Liver (tissue), 3 donors: ENCODE data around the gene BDH1.

Source experiments
- EGR1 ChIP-seq, 2 donors: IDR thresholded peaks; 2 replicates each; pipeline ENCODE4 v1.6.1; 2016 to 2018; ENCODE audit warnings: antibody characterized with exemption in 2 of 2, low read depth in 2 of 2
- TAF1 ChIP-seq: conservative IDR thresholded peaks from 2 replicates; pipeline ENCODE4 v1.6.1; 2016; ENCODE audit warnings: antibody characterized with exemption, mild to moderate bottlenecking
- TF ChIP-seq, protein P1 (sequence below): fragments of 150-350 bp; IDR thresholded peaks from 2 replicates; pipeline ENCODE4 v1.5.1; 2017; ENCODE audit warnings: improper control_type of control experiment, low read depth, low read length; ENCODE audit not compliant: missing input control
- donor health status: healthy.
- donor health status: healthy.

DNA sequence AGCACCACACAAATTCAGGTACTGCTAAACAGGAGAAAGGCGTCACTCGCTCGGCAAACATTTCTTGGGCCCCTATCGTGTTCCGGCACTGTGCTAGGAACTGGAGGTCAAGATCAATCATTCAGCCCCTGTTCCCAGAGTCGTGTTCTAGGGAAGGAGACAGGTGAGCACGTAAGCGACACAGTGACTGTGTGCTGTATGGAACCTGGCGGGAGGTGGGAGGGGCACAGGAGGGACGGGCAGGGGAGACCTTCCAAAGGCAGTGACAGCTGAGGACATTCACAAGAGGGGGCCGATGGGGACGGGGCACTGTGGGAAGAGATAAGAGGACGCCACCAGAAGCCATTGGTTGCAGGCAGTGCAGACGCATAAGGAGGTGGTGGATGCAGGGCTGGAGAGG is 32.2 kb downstream of the BDH1 start:
- TF ChIP-seq EGR1 (IDR thresholded peaks at IDR 0.05; ENCODE audit: low read depth in 2 of 2) (no peak), TAF1 (no peak)
- TF ChIP-seq, protein P1, sequence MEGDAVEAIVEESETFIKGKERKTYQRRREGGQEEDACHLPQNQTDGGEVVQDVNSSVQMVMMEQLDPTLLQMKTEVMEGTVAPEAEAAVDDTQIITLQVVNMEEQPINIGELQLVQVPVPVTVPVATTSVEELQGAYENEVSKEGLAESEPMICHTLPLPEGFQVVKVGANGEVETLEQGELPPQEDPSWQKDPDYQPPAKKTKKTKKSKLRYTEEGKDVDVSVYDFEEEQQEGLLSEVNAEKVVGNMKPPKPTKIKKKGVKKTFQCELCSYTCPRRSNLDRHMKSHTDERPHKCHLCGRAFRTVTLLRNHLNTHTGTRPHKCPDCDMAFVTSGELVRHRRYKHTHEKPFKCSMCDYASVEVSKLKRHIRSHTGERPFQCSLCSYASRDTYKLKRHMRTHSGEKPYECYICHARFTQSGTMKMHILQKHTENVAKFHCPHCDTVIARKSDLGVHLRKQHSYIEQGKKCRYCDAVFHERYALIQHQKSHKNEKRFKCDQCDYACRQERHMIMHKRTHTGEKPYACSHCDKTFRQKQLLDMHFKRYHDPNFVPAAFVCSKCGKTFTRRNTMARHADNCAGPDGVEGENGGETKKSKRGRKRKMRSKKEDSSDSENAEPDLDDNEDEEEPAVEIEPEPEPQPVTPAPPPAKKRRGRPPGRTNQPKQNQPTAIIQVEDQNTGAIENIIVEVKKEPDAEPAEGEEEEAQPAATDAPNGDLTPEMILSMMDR = no peak
